Uterus (tissue), 2 donors: Measurements from ENCODE around the gene ARHGAP42.

Experiments used
- POLR2A ChIP-seq, 2 donors: fragments of 450-650 bp; IDR thresholded peaks; one replicate each; pipeline ENCODE4 v1.6.1; 2016; ENCODE audit warnings: antibody characterized with exemption in 2 of 2, mild to moderate bottlenecking in 1 of 2, moderate library complexity in 1 of 2
- TF ChIP-seq, protein P1 (sequence below), 4 experiments: fragments of 200-600 bp in 2 of 4; fragments of 450-650 bp in 2 of 4; sonication (generic) in 2 of 4; IDR thresholded peaks; one replicate each; pipeline ENCODE4 v1.5.1; 2016 to 2019; ENCODE audit warnings: antibody characterized with exemption in 4 of 4, mild to moderate bottlenecking in 2 of 4, moderate library complexity in 1 of 4

DNA sequence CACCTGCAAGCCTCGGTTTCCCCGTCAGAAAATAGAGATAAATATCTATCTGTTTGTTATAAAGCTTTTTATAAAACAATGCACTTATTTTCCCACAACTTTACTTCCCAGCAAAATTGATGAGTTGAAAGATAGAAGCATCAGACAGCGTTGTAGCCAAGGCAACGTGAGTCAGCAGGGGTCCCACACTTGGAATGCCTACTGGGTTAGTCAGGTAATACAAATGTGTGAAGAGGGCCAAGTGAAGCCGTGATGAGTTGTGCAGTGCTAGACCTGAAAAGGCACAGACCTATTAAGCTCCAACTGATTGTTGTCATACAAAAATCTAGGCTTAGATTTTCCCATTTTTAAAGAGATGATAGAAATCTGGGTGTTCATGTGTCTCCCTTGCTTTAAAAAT lies 323.8 kb downstream of the ARHGAP42 start:
- TF ChIP-seq, protein P1, sequence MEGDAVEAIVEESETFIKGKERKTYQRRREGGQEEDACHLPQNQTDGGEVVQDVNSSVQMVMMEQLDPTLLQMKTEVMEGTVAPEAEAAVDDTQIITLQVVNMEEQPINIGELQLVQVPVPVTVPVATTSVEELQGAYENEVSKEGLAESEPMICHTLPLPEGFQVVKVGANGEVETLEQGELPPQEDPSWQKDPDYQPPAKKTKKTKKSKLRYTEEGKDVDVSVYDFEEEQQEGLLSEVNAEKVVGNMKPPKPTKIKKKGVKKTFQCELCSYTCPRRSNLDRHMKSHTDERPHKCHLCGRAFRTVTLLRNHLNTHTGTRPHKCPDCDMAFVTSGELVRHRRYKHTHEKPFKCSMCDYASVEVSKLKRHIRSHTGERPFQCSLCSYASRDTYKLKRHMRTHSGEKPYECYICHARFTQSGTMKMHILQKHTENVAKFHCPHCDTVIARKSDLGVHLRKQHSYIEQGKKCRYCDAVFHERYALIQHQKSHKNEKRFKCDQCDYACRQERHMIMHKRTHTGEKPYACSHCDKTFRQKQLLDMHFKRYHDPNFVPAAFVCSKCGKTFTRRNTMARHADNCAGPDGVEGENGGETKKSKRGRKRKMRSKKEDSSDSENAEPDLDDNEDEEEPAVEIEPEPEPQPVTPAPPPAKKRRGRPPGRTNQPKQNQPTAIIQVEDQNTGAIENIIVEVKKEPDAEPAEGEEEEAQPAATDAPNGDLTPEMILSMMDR (IDR thresholded peaks at IDR 0.05), result no peak
- TF ChIP-seq POLR2A (IDR thresholded peaks at IDR 0.05), result no peak
